ENCODE data around the gene IER3. TPM values are rescaled to one million over a fixed set of nuclear protein-coding genes. Genes with fewer than 3 reads are reported as not detected.

Gene IER3
- total and polyA plus RNA-seq, 2 of the 13 experiments (the other 11 are each of a cell fraction or from before 2014, with no cell fraction given) = 51.1 to 131 TPM

GRCh38 chr6:30749554-30750378 lies 5.4 kb upstream of the IER3 start (continued):
- TF ChIP-seq TCF7 (IDR thresholded peaks at IDR 0.05; ENCODE audit: low read depth) (peak; percentile 38; the same call in 1 of the 2 replicates), ZMAT3 (CRISPR knock-in tag; conservative IDR thresholded peaks at IDR 0.05) (peak; percentile 62; the same call in 1 of the 2 replicates), SOX6 (IDR thresholded peaks at IDR 0.05) (no peak), SOX6 (CRISPR knock-in tag; IDR thresholded peaks at IDR 0.05) (peak; percentile 34; the same call in 1 of the 2 replicates), PHF8 (CRISPR knock-in tag; IDR thresholded peaks at IDR 0.05) (0 out of 2 replicates have a peak, but pooled peaks have one; percentile 42)

- ChIA-PET POLR2A (interaction anchor here (0.6 to 16.9 kb wide), 20 partner anchors 8 to 165 kb away, joined by 3 to 414 read pairs (median 4); partner anchors contain the start of gene VARS2), CTCF (ENCODE audit: low intra/inter-chr PET ratio, low total read pairs) (no interaction called here)
- FAIRE-seq (peak; percentile 23), ATAC-seq (peak; percentile 78), DNase-seq (ENCODE audit: low spot score) (peak; percentile 87)
- Histone ChIP-seq H3K4me1 (ENCODE audit: insufficient read depth, low read length) (peaks cover 85% of the 10 kb centered on the region), H3K4me3 (replicated peaks in 1 of 3; ENCODE audit: insufficient read depth in 1 of 3, low read depth in 2 of 3, low read length in 3 of 3) (peak overlapping the region; percentile 22 to 62 (median 36)), H2AFZ (ENCODE audit: low read length) (no peak overlapping the region), H4K20me1 (ENCODE audit: insufficient read depth, low read length) (peaks cover 3% of the 10 kb centered on the region), H3K9ac (ENCODE audit: insufficient read depth, low read depth, low read length) (peak overlapping the region; percentile 66), H3K4me2 (ENCODE audit: low read depth, low read length) (peak overlapping the region; percentile 92), H3K27ac (ENCODE audit: extremely low read length, insufficient read depth, low read length) (peak overlapping the region; percentile 76), H3K36me3 (replicated peaks in 1 of 2; ENCODE audit: control insufficient read depth in 1 of 2, insufficient read depth in 2 of 2, low read length in 2 of 2) (no peaks in the 10 kb centered on the region), H3K27me3 (ENCODE audit: control insufficient read depth in 1 of 2, insufficient read depth in 2 of 2, low read length in 2 of 2) (no peaks in the 10 kb centered on the region; a peak in 1 of 5 replicates), H3K79me2 (ENCODE audit: insufficient read depth, low read length) (peaks cover 5% of the 10 kb centered on the region), H3K9me3 (ENCODE audit: low read length) (no peaks in the 10 kb centered on the region)
- intact Hi-C loops (cut with micrococcal nuclease; ENCODE audit: unreplicated experiment) = no loop called here
- 3% methylated on average over 8 of the region's 8 CpGs for WGBS (ENCODE audit: low lambda C conversion rate)
- BruUV-seq (replicated peaks) = no TSS peak
- in situ Hi-C loops (cut with HindIII; ENCODE audit: extremely low pct_ligation_motif_present, low pct_unique_long_range_greater_than_20kb) = no loop called here
- TF ChIP-seq SP140L (CRISPR knock-in tag; IDR thresholded peaks at IDR 0.05; ENCODE audit: borderline replicate concordance) (peak; percentile 49; the same call in 1 of the 2 replicates), SIX4 (CRISPR knock-in tag; IDR thresholded peaks at IDR 0.05) (no peak), HNF1B (CRISPR knock-in tag; IDR thresholded peaks at IDR 0.05) (peak; percentile 95), SNAPC4 (CRISPR knock-in tag; IDR thresholded peaks at IDR 0.05) (0 out of 2 replicates have a peak, but pooled peaks have one; percentile 48), ZNF451 (CRISPR knock-in tag; IDR thresholded peaks at IDR 0.05) (peak; percentile 65; the same call in 1 of the 2 replicates), ZNF12 (CRISPR knock-in tag; IDR thresholded peaks at IDR 0.05) (0 out of 2 replicates have a peak, but pooled peaks have one; percentile 17), ETV5 (CRISPR knock-in tag; IDR thresholded peaks at IDR 0.05; ENCODE audit: borderline replicate concordance) (peak; percentile 89; the same call in 1 of the 2 replicates)
Observed at GRCh38 chr6:30748851-30749540, 4.6 kb upstream of the IER3 start.
